Natural killer cell (primary cell): Measurements from ENCODE around the gene GALNT1. TPM values are rescaled to one million over a fixed set of nuclear protein-coding genes. Genes with fewer than 3 reads are reported as not detected.

Source experiments
- ATAC-seq, 3 donors: fragments of 150-1000 bp in 2 of 3; fragments of 200-7000 bp in 1 of 3; cut with Tn5 transposase; 1 replicate in 1 of 3; 2 replicates in 2 of 3; pipeline ENCODE4 v1.10.0; 2021; ENCODE audit warnings: mild to moderate bottlenecking in 2 of 3, moderate library complexity in 2 of 3
- DNase-seq, 2 donors: peaks; one replicate each; pipeline versions ENCODE4 v3.0.0 to v3.0.0-alpha.2; 2013 to 2021; ENCODE audit warnings: mixed read lengths in 1 of 2
- H3K27ac ChIP-seq: one replicate; pipeline ENCODE4 v1.5.1; 2013; ENCODE audit warnings: mild to moderate bottlenecking, low read length
- H3K27me3 ChIP-seq: one replicate; pipeline ENCODE4 v1.6.1; 2013; ENCODE audit warnings: low read length; ENCODE audit not compliant: control insufficient read depth, insufficient read depth
- H3K36me3 ChIP-seq: one replicate; pipeline ENCODE4 v1.6.1; 2013; ENCODE audit warnings: low read length; ENCODE audit not compliant: control insufficient read depth, insufficient read depth
- H3K4me1 ChIP-seq: one replicate; pipeline ENCODE4 v1.6.1; 2013; ENCODE audit warnings: low read length; ENCODE audit not compliant: control insufficient read depth, insufficient read depth
- H3K4me3 ChIP-seq: one replicate; pipeline ENCODE4 v1.5.1; 2013; ENCODE audit warnings: low read length
- H3K9me3 ChIP-seq: one replicate; pipeline ENCODE4 v1.6.1; 2013; ENCODE audit warnings: low read length; ENCODE audit not compliant: control insufficient read depth, insufficient read depth
- H3K27ac Mint-ChIP-seq, 2 donors: one replicate each; pipeline ENCODE4 v1.8.0; 2022; ENCODE audit warnings: mild to moderate bottlenecking in 2 of 2, mixed read lengths in 2 of 2, moderate library complexity in 1 of 2
- H3K27me3 Mint-ChIP-seq, 2 donors: one replicate each; pipeline ENCODE4 v1.8.0; 2022; ENCODE audit warnings: low read depth in 2 of 2, mixed read lengths in 2 of 2
- H3K36me3 Mint-ChIP-seq: one replicate; pipeline ENCODE4 v1.8.0; 2022; ENCODE audit warnings: mixed read lengths
- H3K4me1 Mint-ChIP-seq, 2 donors: one replicate each; pipeline ENCODE4 v1.8.0; 2022; ENCODE audit warnings: mixed read lengths in 2 of 2
- H3K4me3 Mint-ChIP-seq: one replicate; pipeline ENCODE4 v1.8.0; 2022; ENCODE audit warnings: mild to moderate bottlenecking, moderate library complexity, mixed read lengths
- H3K9me3 Mint-ChIP-seq, 2 donors: one replicate each; pipeline ENCODE4 v1.8.0; 2022; ENCODE audit warnings: mixed read lengths in 2 of 2
- WGBS: methylation state at CpG from one replicate; pipeline ENCODE4 v1.1.7; 2013; ENCODE audit warnings: missing lambda C conversion rate; ENCODE audit not compliant: insufficient coverage; 5-methylcytosine and 5-hydroxymethylcytosine counted together
- intact Hi-C: fragments of 100-400 bp; cut with micrococcal nuclease; formaldehyde crosslinking; loops from one replicate; pipeline ENCODE4 v1.14.2; 2022
- total RNA-seq, 4 donors: library from RNA; stranded (reverse); fragments of 120-200 nt in 1 of 4; gene quantifications; one replicate each; pipeline versions ENCODE4 v1.2.3 to v1.2.4, GENCODE V29; 2013 to 2022
- TF ChIP-seq, protein P1 (sequence below): fragments of 200-600 bp; IDR thresholded peaks from one replicate; pipeline ENCODE4 v1.8.0; 2022; ENCODE audit warnings: antibody characterized with exemption

Gene GALNT1
- total RNA-seq, 3 donors from 2014 or later (not counting 1 experiment from before 2014, with no cell fraction given): 49.2 to 57.1 (median 50.0) TPM

DNA sequence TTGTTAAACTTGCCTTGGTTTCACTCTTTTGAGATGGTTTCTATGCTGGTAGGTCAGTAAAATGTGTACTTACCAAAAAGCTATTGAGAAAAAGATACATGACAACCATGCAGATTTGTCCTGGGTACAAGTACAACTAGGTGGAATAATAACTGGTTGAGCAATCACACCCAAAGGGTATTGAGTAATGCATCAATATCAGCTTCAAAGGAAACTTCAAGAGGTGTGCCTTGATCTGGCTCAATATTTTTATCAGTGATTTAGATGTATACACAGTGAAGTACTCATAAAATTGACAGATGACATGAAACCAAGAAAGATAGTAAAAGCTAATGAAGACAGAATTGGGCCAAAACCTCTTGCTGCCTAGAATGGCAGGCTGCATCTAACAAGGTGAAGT, 21.7 kb upstream of the GALNT1 start:
- intact Hi-C loops: no loop called here
- DNase-seq (no peak), ATAC-seq (no peak)
- Histone ChIP-seq H3K27ac (no peak overlapping the region), H3K4me3 (no peak overlapping the region), H3K9me3 (no peaks in the 10 kb centered on the region), H3K4me1 (no peaks in the 10 kb centered on the region), H3K36me3 (no peaks in the 10 kb centered on the region), H3K27me3 (no peaks in the 10 kb centered on the region)
- no peaks in the 10 kb centered on the region for H3K9me3 Mint-ChIP-seq
- no peaks in the 10 kb centered on the region for H3K4me1 Mint-ChIP-seq
- H3K36me3 Mint-ChIP-seq: no peaks in the 10 kb centered on the region
- peaks cover 7 to 8% of the 10 kb centered on the region in 2 donors for H3K27me3 Mint-ChIP-seq
- H3K4me3 Mint-ChIP-seq: no peak overlapping the region
- TF ChIP-seq, protein P1, sequence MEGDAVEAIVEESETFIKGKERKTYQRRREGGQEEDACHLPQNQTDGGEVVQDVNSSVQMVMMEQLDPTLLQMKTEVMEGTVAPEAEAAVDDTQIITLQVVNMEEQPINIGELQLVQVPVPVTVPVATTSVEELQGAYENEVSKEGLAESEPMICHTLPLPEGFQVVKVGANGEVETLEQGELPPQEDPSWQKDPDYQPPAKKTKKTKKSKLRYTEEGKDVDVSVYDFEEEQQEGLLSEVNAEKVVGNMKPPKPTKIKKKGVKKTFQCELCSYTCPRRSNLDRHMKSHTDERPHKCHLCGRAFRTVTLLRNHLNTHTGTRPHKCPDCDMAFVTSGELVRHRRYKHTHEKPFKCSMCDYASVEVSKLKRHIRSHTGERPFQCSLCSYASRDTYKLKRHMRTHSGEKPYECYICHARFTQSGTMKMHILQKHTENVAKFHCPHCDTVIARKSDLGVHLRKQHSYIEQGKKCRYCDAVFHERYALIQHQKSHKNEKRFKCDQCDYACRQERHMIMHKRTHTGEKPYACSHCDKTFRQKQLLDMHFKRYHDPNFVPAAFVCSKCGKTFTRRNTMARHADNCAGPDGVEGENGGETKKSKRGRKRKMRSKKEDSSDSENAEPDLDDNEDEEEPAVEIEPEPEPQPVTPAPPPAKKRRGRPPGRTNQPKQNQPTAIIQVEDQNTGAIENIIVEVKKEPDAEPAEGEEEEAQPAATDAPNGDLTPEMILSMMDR: no peak
- H3K27ac Mint-ChIP-seq: no peak overlapping the region

DNA sequence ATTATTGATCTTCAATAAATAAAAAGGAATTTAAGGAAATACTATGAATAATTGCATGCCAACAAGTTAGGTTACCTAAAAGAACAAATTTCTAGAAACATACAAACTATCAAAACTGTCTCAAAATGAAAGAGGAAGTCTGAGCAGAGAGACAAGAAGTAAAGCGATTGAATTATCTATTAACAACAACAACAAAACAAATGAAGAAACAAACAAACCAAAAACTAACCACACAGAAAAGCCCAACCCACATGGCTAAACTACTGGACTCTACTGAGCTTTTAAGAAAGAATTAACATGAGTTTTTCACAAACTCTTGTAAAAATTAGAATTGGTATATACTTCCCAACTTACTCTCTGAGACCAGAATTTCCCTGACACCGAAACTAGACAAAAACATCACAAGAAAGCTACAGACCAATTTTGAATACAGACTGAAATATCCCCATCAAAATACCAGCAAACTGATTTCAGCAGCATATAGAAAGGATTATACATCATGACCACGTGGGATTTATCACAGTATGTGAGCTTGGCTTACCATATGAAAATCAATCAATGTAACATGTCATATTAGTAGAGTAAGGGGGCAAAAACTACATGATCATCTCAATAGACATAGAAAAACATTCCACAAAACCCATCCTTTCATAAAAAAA, 16.6 kb upstream of the GALNT1 start:
- intact Hi-C loops: no loop called here
- Mint-ChIP-seq H3K27ac (no peak overlapping the region), H3K4me3 (no peak overlapping the region), H3K9me3 (no peaks in the 10 kb centered on the region), H3K36me3 (no peaks in the 10 kb centered on the region), H3K4me1 (no peaks in the 10 kb centered on the region), H3K27me3 (peaks cover 5 to 7% of the 10 kb centered on the region in 2 donors)
- Histone ChIP-seq H3K27me3 (peaks cover 3% of the 10 kb centered on the region), H3K27ac (no peak overlapping the region), H3K4me3 (no peak overlapping the region), H3K9me3 (no peaks in the 10 kb centered on the region), H3K36me3 (no peaks in the 10 kb centered on the region), H3K4me1 (no peaks in the 10 kb centered on the region)
- TF ChIP-seq, protein P1: no peak
- ATAC-seq (no peak), DNase-seq (no peak)
- 75% methylated on average over 2 of the region's 3 CpGs for WGBS

DNA sequence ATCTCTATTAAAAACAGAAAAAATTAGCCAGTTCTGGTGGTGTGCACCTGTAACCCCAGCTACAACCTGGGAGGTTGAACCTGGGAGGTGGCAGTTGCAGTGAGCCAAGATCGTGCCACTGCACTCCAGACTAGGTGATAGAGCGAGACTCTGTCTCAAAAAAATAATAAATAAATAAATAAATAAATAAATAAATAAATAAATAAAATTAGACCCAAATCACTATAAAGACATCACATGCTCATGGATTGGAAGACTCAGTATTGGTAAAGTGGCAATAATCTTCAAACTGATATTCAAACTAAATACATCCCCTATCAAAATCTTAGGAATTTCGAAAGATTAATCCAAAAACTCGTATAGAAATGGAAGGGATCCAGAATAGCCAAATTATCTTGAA, 15.5 kb upstream of the GALNT1 start:
- Mint-ChIP-seq H3K4me3 (no peak overlapping the region), H3K27me3 (peaks cover 5 to 7% of the 10 kb centered on the region in 2 donors)
- no CpG with 5 or more reads among the region's 4 CpGs for WGBS

More for the DNA sequence above, 15.5 kb upstream of the GALNT1 start:
- intact Hi-C loops: no loop called here
- Mint-ChIP-seq H3K36me3 (no peaks in the 10 kb centered on the region), H3K9me3 (no peaks in the 10 kb centered on the region), H3K27ac (no peak overlapping the region), H3K4me1 (no peaks in the 10 kb centered on the region)
- TF ChIP-seq, protein P1: no peak
- no peak for ATAC-seq
- DNase-seq: no peak
- H3K27ac ChIP-seq: no peak overlapping the region
- no peaks in the 10 kb centered on the region for H3K9me3 ChIP-seq
- peaks cover 3% of the 10 kb centered on the region for H3K27me3 ChIP-seq
- H3K4me3 ChIP-seq: no peak overlapping the region
- H3K4me1 ChIP-seq: no peaks in the 10 kb centered on the region
- no peaks in the 10 kb centered on the region for H3K36me3 ChIP-seq
